ENCODE results near the gene WDR72.

- TF ChIP-seq CTCF (conservative IDR thresholded peaks at IDR 0.05; ENCODE audit: low read length) (no peak), EZH2phosphoT487 (IDR thresholded peaks at IDR 0.05; ENCODE audit: borderline replicate concordance, low read depth, low read length) (no peak)
Observed at GRCh38 chr15:53472210-53472609, 287.3 kb downstream of the WDR72 start.
